Inferior parietal cortex (tissue), 1 donor: ENCODE data around the gene NXPH1.

ENCODE experiments used
- DNase-seq: peaks from one replicate; pipeline ENCODE4 v3.0.0-alpha.2; 2016; ENCODE audit errors: extremely low spot score

NXPH1 gene

GRCh38 chr7:8435590-8436545 lies 2.5 kb downstream of the NXPH1 start:
- DNase-seq, result no peak

- DNase-seq, result peak; percentile 31
Observed at GRCh38 chr7:8436965-8437364, 3.6 kb downstream of the NXPH1 start.

GRCh38 chr7:8437606-8438005 lies 4.2 kb downstream of the NXPH1 start:
- DNase-seq, result no peak

- DNase-seq, result no peak
Observed at GRCh38 chr7:8440670-8441069, 7.3 kb downstream of the NXPH1 start.

- no peak for DNase-seq
Observed at GRCh38 chr7:8441106-8441965, 7.9 kb downstream of the NXPH1 start.

GRCh38 chr7:8442051-8442813 lies 8.8 kb downstream of the NXPH1 start:
- DNase-seq, result no peak

GRCh38 chr7:8442814-8443304 lies 9.4 kb downstream of the NXPH1 start:
- DNase-seq, result peak; percentile 38

GRCh38 chr7:8443576-8444467 lies 10.4 kb downstream of the NXPH1 start:
- no peak for DNase-seq

- DNase-seq, result no peak
Observed at GRCh38 chr7:8444468-8444769, 11.0 kb downstream of the NXPH1 start.

- DNase-seq, result no peak
Observed at GRCh38 chr7:8453535-8453934, 20.1 kb downstream of the NXPH1 start.

GRCh38 chr7:8455426-8455825 lies 22.0 kb downstream of the NXPH1 start:
- no peak for DNase-seq

- no peak for DNase-seq
Observed at GRCh38 chr7:8462309-8462708, 28.9 kb downstream of the NXPH1 start.

GRCh38 chr7:8465338-8465737 lies 31.9 kb downstream of the NXPH1 start:
- DNase-seq, result no peak

- DNase-seq, result no peak
Observed at GRCh38 chr7:8480527-8480926, 47.1 kb downstream of the NXPH1 start.

GRCh38 chr7:8481096-8481495 lies 47.7 kb downstream of the NXPH1 start:
- DNase-seq, result no peak

GRCh38 chr7:8481752-8482446 lies 48.5 kb downstream of the NXPH1 start:
- no peak for DNase-seq

- DNase-seq, result no peak
Observed at GRCh38 chr7:8490391-8491045, 57.1 kb downstream of the NXPH1 start.

- DNase-seq, result no peak
Observed at GRCh38 chr7:8491106-8491505, 57.7 kb downstream of the NXPH1 start.
